Loucy (cell line): ENCODE data around the gene SELENON.

Experiments
- H2AFZ ChIP-seq: fragments of 200-600 bp; sonication (generic); 2 replicates; pipeline ENCODE4 v1.6.0; 2016; ENCODE audit warnings: antibody characterized with exemption, mild to moderate bottlenecking, low read length, moderate library complexity
- H3F3A ChIP-seq: fragments of 200-600 bp; 2 replicates; pipeline ENCODE4 v1.6.0; 2016; ENCODE audit warnings: antibody characterized with exemption, low read depth, mild to moderate bottlenecking
- H3K27me3 ChIP-seq: fragments of 200-600 bp; sonication (generic); 2 replicates; pipeline ENCODE4 v1.6.1; 2014; ENCODE audit warnings: low read length, mild to moderate bottlenecking; ENCODE audit not compliant: insufficient read depth, poor library complexity, severe bottlenecking
- H3K36me3 ChIP-seq: fragments of 200-600 bp; sonication (generic); 2 replicates; pipeline ENCODE4 v1.6.1; 2016; ENCODE audit warnings: low read length; ENCODE audit not compliant: insufficient read depth
- H3K4me1 ChIP-seq: fragments of 200-600 bp; sonication (generic); 2 replicates; pipeline ENCODE4 v1.5.1; 2014; ENCODE audit warnings: low read length, mild to moderate bottlenecking; ENCODE audit not compliant: insufficient read depth, poor library complexity, severe bottlenecking
- H3K4me2 ChIP-seq: fragments of 200-600 bp; sonication (generic); 2 replicates; pipeline ENCODE4 v1.6.0; 2014; ENCODE audit warnings: antibody characterized with exemption, low read length, low read depth, mild to moderate bottlenecking; ENCODE audit not compliant: poor library complexity, severe bottlenecking
- H3K4me3 ChIP-seq: fragments of 200-600 bp; sonication (generic); 2 replicates; pipeline ENCODE4 v1.5.1; 2014; ENCODE audit warnings: low read length, mild to moderate bottlenecking, mixed read lengths; ENCODE audit not compliant: poor library complexity, severe bottlenecking
- H3K79me2 ChIP-seq: fragments of 200-600 bp; sonication (generic); 2 replicates; pipeline ENCODE4 v1.6.1; 2014; ENCODE audit warnings: low read length; ENCODE audit not compliant: insufficient read depth
- H3K9ac ChIP-seq: fragments of 200-600 bp; sonication (generic); 2 replicates; pipeline ENCODE4 v1.6.0; 2014; ENCODE audit warnings: mild to moderate bottlenecking, low read depth, low read length, moderate library complexity; ENCODE audit not compliant: poor library complexity, severe bottlenecking
- H3K9me2 ChIP-seq: fragments of 200-600 bp; sonication (generic); replicated peaks from 2 replicates; pipeline ENCODE4 v1.6.1; 2016; ENCODE audit warnings: low read depth, low read length, mixed read lengths
- H3K9me3 ChIP-seq: fragments of 200-600 bp; sonication (generic); 2 replicates; pipeline ENCODE4 v1.6.1; 2014; ENCODE audit warnings: mild to moderate bottlenecking, antibody characterized with exemption, low read length, low read depth; ENCODE audit not compliant: insufficient read depth
- H4K20me1 ChIP-seq: fragments of 200-600 bp; sonication (generic); 2 replicates; pipeline ENCODE4 v1.6.0; 2014; ENCODE audit warnings: antibody characterized with exemption, low read length, mild to moderate bottlenecking; ENCODE audit not compliant: insufficient read depth, poor library complexity, severe bottlenecking
- CTCF ChIP-seq: fragments of 200-600 bp; sonication (generic); conservative IDR thresholded peaks from 2 replicates; pipeline ENCODE4 v1.5.1; 2014; ENCODE audit warnings: mild to moderate bottlenecking, antibody characterized with exemption, low read length
- EZH2phosphoT487 ChIP-seq: fragments of 200-600 bp; IDR thresholded peaks from 2 replicates; pipeline ENCODE4 v1.6.1; 2018; ENCODE audit warnings: antibody characterized with exemption, mild to moderate bottlenecking, moderate library complexity, borderline replicate concordance

The SELENON gene

DNA sequence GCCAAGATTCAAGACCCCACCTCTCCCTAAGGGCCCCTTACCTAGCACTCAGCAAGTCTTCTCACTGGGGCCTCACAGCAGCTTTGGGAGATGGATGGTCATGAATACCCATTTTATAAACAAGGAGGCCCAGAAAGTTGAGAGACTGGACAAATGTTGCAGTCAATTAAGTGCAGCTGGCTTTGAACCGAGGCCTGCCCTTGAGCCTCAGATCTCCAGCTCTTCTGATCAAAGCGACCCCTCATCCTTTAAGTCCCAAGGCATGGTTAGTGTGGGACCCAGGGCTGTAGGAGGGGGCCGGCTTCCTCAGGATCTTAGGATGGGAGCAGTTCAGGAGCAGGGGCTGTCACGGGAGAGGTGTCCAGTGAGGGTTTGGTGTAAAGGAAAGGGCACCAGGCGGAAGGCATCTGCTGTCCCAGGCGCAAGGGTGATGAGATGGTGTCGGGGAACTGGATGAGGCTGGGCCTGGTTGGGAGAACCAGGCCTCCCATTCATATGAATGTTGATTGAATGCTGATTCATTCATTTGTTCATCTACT lies 14.6 kb downstream of the SELENON start:
- Histone ChIP-seq H3K9me3 (no peaks in the 10 kb centered on the region), H3K9ac (no peak overlapping the region), H3K9me2 (no peaks in the 10 kb centered on the region), H2AFZ (0 out of 2 replicates have a peak overlapping the region, but pooled peaks have one; percentile 51), H3K4me2 (no peak overlapping the region), H3K79me2 (0 out of 2 replicates have a peak, but pooled peaks cover 5% of the 10 kb centered on the region), H3K4me3 (no peak overlapping the region), H4K20me1 (no peaks in the 10 kb centered on the region), H3F3A (no peaks in the 10 kb centered on the region), H3K27me3 (no peaks in the 10 kb centered on the region), H3K36me3 (no peaks in the 10 kb centered on the region), H3K4me1 (peaks cover 15% of the 10 kb centered on the region)
- TF ChIP-seq CTCF, result no peak
- TF ChIP-seq EZH2phosphoT487, result no peak

- Histone ChIP-seq H3K9ac (no peak overlapping the region), H3F3A (no peaks in the 10 kb centered on the region), H3K36me3 (no peaks in the 10 kb centered on the region), H3K9me2 (no peaks in the 10 kb centered on the region), H3K4me1 (peaks cover 15% of the 10 kb centered on the region), H3K79me2 (peaks cover 11% of the 10 kb centered on the region; the same call in 1 of the 2 replicates), H3K4me2 (no peak overlapping the region), H3K27me3 (no peaks in the 10 kb centered on the region), H4K20me1 (peaks cover 5% of the 10 kb centered on the region), H2AFZ (no peak overlapping the region), H3K4me3 (no peak overlapping the region), H3K9me3 (no peaks in the 10 kb centered on the region)
- TF ChIP-seq EZH2phosphoT487, result no peak
Measured at GRCh38 chr1:25815208-25816111, 15.5 kb downstream of the SELENON start.

DNA sequence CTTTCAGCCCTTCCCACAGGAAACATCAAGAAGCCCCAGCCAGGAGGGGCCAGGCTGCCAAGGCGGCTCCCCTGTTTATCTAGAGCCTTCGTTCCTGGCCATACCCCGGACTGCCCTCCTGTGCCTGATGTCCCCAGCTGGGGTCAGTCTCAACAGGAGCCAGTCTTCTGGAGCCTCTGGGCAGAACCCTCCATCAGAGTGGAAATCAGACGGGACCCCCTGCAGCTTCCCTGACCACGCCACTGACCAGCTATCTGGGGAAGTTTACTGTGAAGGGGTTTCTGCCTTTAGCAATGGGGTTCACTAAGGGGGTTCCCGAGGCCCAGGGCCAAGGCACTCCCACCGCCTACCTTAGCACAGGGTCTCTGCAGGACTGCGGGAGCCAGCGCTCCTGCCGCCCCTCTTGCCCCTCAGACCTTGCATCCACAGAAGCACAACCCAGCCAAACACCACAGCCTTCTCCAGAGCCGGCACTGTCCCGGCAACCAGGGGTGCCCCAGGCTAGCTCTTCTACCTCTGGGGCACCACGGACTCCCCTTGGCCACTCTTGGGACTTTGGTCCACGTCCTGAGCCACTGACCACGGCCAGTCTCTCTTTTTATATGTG lies 16.2 kb downstream of the SELENON start:
- Histone ChIP-seq H3K9me2 (no peaks in the 10 kb centered on the region), H3F3A (no peaks in the 10 kb centered on the region), H3K36me3 (no peaks in the 10 kb centered on the region), H3K4me3 (no peak overlapping the region), H3K9ac (no peak overlapping the region), H3K4me2 (no peak overlapping the region), H3K9me3 (no peaks in the 10 kb centered on the region), H3K27me3 (no peaks in the 10 kb centered on the region), H4K20me1 (peaks cover 11% of the 10 kb centered on the region), H3K79me2 (peaks cover 18% of the 10 kb centered on the region; the same call in 1 of the 2 replicates), H3K4me1 (peaks cover 20% of the 10 kb centered on the region), H2AFZ (no peak overlapping the region)
- TF ChIP-seq EZH2phosphoT487, result no peak
- no peak for TF ChIP-seq CTCF
